Activated CD4-positive, alpha-beta T cell treated with anti-CD3 and anti-CD28 coated beads, Interleukin-2, amount 10 ng/mL, durations not matched to agents 24 days and 14 days (primary cell): ENCODE results near the gene OR2C3. TPM values are rescaled to one million over a fixed set of nuclear protein-coding genes. Genes with fewer than 3 reads are reported as not detected.
"Not testable (repeated sequence)": the region's sequence is repeated elsewhere in the genome, so short reads cannot be mapped to it uniquely, and the experiment has no call there.

ENCODE experiments used
- DNase-seq: peaks from one replicate; pipeline ENCODE4 v3.0.0; 2022
- H3K27ac Mint-ChIP-seq: one replicate; pipeline ENCODE4 v1.8.0; 2022; ENCODE audit warnings: mild to moderate bottlenecking, mixed read lengths
- H3K27me3 Mint-ChIP-seq: one replicate; pipeline ENCODE4 v1.8.0; 2022; ENCODE audit warnings: mixed read lengths
- H3K36me3 Mint-ChIP-seq: one replicate; pipeline ENCODE4 v1.8.0; 2022; ENCODE audit warnings: low read depth, mild to moderate bottlenecking, mixed read lengths
- H3K4me1 Mint-ChIP-seq: one replicate; pipeline ENCODE4 v1.8.0; 2021; ENCODE audit warnings: mixed read lengths
- H3K4me3 Mint-ChIP-seq: one replicate; pipeline ENCODE4 v1.8.0; 2022; ENCODE audit warnings: mild to moderate bottlenecking, moderate library complexity, mixed read lengths
- H3K9me3 Mint-ChIP-seq: one replicate; pipeline ENCODE4 v1.8.0; 2021; ENCODE audit warnings: mixed read lengths
- intact Hi-C: fragments of 100-400 bp; cut with micrococcal nuclease; formaldehyde crosslinking; loops from one replicate; pipeline ENCODE4 v1.15.1; 2023
- total RNA-seq: library from RNA; stranded (reverse); gene quantifications from 2 replicates; pipeline ENCODE4 v1.2.3, GENCODE V29; 2022

Gene OR2C3
- total RNA-seq, 1 donor from 2014 or later: not detected

GRCh38 chr1:247539215-247539614, 3.0 kb upstream of the OR2C3 start:
- no peaks in the 10 kb centered on the region for H3K27me3 Mint-ChIP-seq
- no peak overlapping the region for H3K27ac Mint-ChIP-seq
- intact Hi-C loops: no loop called here
- no peaks in the 10 kb centered on the region for H3K36me3 Mint-ChIP-seq
- H3K9me3 Mint-ChIP-seq: peaks cover 4% of the 10 kb centered on the region
- H3K4me1 Mint-ChIP-seq: peaks cover 3% of the 10 kb centered on the region
- no peak for DNase-seq
- no peak overlapping the region for H3K4me3 Mint-ChIP-seq

- Mint-ChIP-seq H3K27ac (no peak overlapping the region), H3K36me3 (no peaks in the 10 kb centered on the region), H3K4me1 (peaks cover 3% of the 10 kb centered on the region), H3K9me3 (peaks cover 4% of the 10 kb centered on the region), H3K4me3 (no peak overlapping the region), H3K27me3 (no peaks in the 10 kb centered on the region)
- no peak for DNase-seq
- intact Hi-C loops: no loop called here
Measured at GRCh38 chr1:247538561-247538960, 2.3 kb upstream of the OR2C3 start.

DNA sequence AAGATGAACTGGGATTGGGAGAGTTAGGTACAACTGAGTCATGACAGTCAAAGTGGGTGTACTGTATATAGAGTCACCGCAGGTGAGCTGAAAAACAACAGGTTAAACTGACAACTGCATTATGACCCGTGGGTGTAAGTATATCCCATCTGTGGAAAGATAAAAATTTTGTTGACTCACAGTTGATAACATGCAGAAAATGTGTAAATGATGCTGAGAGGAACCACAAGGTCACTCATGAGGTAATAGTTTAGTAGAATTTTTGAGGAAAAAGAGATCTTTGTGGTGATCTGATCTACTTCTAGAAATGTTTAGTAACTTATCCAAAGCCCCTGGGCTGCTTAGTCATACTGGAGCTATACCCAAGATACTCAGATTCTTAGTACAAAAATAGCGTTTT, 838 bp downstream of the OR2C3 start:
- Mint-ChIP-seq H3K4me3 (no peak overlapping the region), H3K9me3 (peaks cover 6% of the 10 kb centered on the region), H3K27ac (no peak overlapping the region), H3K27me3 (peaks cover under 1% of the 10 kb centered on the region), H3K4me1 (peaks cover 2% of the 10 kb centered on the region), H3K36me3 (no peaks in the 10 kb centered on the region)
- DNase-seq: no peak
- intact Hi-C loops: no loop called here

- intact Hi-C loops: no loop called here
- H3K9me3 Mint-ChIP-seq: peaks cover 5% of the 10 kb centered on the region
- no peaks in the 10 kb centered on the region for H3K36me3 Mint-ChIP-seq
- DNase-seq: no peak
- H3K4me1 Mint-ChIP-seq: no peaks in the 10 kb centered on the region
- no peak overlapping the region for H3K27ac Mint-ChIP-seq
- H3K27me3 Mint-ChIP-seq: peaks cover 5% of the 10 kb centered on the region
- no peak overlapping the region for H3K4me3 Mint-ChIP-seq
Measured at GRCh38 chr1:247531937-247532336, 4.3 kb downstream of the OR2C3 start.

DNA sequence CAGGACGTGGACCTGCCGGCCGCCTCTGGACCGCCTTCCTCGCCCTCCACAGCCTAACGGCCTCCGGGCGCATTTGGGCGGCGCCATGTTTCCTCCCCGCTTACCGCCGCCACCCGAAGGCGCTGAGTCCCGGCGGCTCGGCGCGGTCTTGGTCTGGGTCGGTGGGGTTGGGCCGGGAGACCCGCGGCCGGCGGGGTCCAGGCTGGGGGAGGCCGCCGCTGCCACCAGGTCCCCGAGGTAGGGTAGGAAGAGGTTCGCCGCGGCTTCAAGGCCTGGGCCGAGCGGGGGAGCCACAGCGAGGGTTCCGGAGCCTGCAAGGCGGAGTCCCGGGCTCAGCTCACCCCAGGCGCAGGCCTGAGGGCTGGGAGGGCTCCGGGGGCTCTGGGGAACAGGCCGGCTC, 5.5 kb downstream of the OR2C3 start:
- H3K27me3 Mint-ChIP-seq: peaks cover 5% of the 10 kb centered on the region
- H3K4me3 Mint-ChIP-seq: no peak overlapping the region
- intact Hi-C loops: no loop called here
- no peaks in the 10 kb centered on the region for H3K4me1 Mint-ChIP-seq
- H3K27ac Mint-ChIP-seq: no peak overlapping the region
- no peak for DNase-seq
- no peaks in the 10 kb centered on the region for H3K36me3 Mint-ChIP-seq
- H3K9me3 Mint-ChIP-seq: peaks cover 5% of the 10 kb centered on the region

DNA sequence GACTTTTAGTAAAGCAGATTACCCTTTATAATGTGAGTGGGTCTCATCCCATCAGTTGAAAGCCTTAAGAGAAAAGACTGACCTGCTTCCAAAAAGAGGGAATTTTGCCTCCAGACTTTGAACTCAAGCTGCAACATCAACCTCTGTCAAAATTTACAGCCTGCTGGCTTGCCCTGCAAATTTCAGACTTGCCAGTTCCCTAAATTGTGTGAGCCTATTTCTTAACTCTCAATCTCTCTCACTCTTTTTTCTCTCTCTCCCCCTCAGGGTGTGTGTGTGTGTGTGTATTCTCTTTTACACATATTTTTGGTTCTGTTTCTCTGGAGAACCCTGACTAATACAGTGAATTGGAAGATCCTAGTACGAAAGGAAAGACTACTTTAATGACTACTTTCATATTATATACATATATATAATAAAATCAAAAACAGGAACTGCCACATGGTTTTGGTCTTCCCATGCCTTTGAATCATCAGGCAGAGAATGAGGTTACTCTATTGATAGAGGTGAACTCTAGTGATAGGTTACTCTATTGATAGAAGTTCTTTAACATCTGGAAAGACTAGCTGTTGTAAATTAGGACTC, 6.4 kb downstream of the OR2C3 start:
- intact Hi-C loops: no loop called here
- Mint-ChIP-seq H3K9me3 (peaks cover 5% of the 10 kb centered on the region), H3K4me3 (no peak overlapping the region), H3K27ac (no peak overlapping the region), H3K27me3 (peaks cover 5% of the 10 kb centered on the region), H3K36me3 (no peaks in the 10 kb centered on the region), H3K4me1 (no peaks in the 10 kb centered on the region)
- no peak for DNase-seq

DNA sequence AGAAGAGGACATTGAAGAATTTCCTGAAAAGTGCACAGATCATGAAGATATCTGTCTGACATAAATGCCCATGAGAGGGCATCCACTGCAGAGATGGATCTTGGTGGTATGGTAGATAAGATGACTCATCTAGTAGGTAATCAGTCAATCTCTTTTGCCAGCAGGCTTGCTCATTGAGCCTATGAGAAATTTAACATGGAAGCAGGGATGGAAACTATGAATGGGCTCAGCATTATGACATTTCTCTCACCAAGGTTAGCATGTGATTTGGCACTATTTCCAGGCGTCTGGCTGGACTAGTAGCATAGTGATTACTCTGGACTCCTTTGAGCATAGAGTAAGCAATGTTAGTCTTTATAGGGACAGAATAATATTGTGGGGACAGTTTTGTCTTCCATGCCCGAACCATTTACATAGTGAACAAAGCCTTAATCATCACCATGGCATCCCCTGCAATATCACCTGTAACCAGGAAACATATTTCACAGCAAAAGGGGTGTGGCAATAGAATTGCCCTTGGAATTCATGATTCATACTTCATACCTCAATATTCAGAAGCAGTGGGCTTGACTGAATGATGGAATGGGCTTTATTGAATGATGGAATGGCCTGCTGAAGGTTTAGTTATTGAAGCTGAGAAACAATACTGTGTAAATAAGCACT, 7.3 kb downstream of the OR2C3 start:
- no peaks in the 10 kb centered on the region for H3K36me3 Mint-ChIP-seq

DNA sequence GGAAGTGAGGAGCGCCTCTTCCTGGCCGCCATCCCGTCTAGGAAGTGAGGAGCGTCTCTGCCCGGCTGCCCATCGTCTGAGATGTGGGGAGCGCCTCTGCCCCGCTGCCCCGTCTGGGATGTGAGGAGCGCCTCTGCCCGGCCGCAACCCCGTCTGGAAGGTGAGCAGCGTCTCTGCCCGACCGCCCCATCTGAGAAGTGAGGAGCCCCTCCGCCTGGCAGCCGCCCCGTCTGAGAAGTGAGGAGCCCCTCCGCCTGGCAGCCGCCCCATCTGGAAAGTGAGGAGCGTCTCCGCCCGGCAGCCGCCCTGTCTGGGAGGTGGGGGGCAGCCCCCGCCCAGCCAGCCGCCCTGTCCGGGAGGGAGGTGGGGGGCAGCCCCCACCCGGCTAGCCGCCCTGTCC, 14.4 kb downstream of the OR2C3 start:
- H3K4me1 Mint-ChIP-seq, DNase-seq, H3K36me3 Mint-ChIP-seq, H3K9me3 Mint-ChIP-seq, H3K27ac Mint-ChIP-seq, intact Hi-C loops, H3K4me3 Mint-ChIP-seq, H3K27me3 Mint-ChIP-seq: not testable (repeated sequence)

More for the DNA sequence above, 7.3 kb downstream of the OR2C3 start:
- no peak for DNase-seq
- H3K4me3 Mint-ChIP-seq: no peak overlapping the region
- H3K27ac Mint-ChIP-seq: no peak overlapping the region
- peaks cover 8% of the 10 kb centered on the region for H3K27me3 Mint-ChIP-seq
- intact Hi-C loops: no loop called here
- H3K9me3 Mint-ChIP-seq: peaks cover 5% of the 10 kb centered on the region
- H3K4me1 Mint-ChIP-seq: no peaks in the 10 kb centered on the region

DNA sequence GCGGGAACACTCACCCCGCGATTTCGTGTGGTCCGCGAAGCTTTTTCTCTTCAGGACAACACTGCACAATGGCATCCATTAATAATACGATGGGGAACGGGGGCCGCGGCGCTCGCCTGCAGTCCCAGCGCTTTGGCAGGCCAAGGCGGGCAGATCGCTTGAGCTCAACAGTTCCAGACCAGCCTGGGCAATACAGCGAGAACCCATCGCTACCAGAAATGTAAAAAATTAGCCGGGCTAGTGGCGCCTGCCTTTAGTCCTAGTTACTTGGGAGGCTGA, 17.7 kb downstream of the OR2C3 start:
- H3K27ac Mint-ChIP-seq: no peak overlapping the region
- no peaks in the 10 kb centered on the region for H3K36me3 Mint-ChIP-seq
- no peak overlapping the region for H3K4me3 Mint-ChIP-seq
- DNase-seq: no peak
- no peaks in the 10 kb centered on the region for H3K4me1 Mint-ChIP-seq
- intact Hi-C loops: no loop called here
- H3K27me3 Mint-ChIP-seq: no peaks in the 10 kb centered on the region
- H3K9me3 Mint-ChIP-seq: peaks cover 4% of the 10 kb centered on the region

GRCh38 chr1:247517795-247518612, 18.2 kb downstream of the OR2C3 start:
- intact Hi-C loops: no loop called here
- Mint-ChIP-seq H3K36me3 (no peaks in the 10 kb centered on the region), H3K4me3 (no peak overlapping the region), H3K27me3 (no peaks in the 10 kb centered on the region), H3K4me1 (no peaks in the 10 kb centered on the region), H3K27ac (no peak overlapping the region), H3K9me3 (peaks cover 4% of the 10 kb centered on the region)
- DNase-seq: no peak

GRCh38 chr1:247506831-247507230, 29.4 kb downstream of the OR2C3 start:
- Mint-ChIP-seq H3K9me3 (no peaks in the 10 kb centered on the region), H3K36me3 (no peaks in the 10 kb centered on the region), H3K27me3 (peaks cover 2% of the 10 kb centered on the region), H3K4me3 (no peak overlapping the region), H3K4me1 (no peaks in the 10 kb centered on the region), H3K27ac (no peak overlapping the region)
- no peak for DNase-seq
- intact Hi-C loops: no loop called here

GRCh38 chr1:247500865-247501264, 35.4 kb downstream of the OR2C3 start:
- Mint-ChIP-seq H3K9me3 (no peaks in the 10 kb centered on the region), H3K4me3 (no peak overlapping the region), H3K4me1 (no peaks in the 10 kb centered on the region), H3K36me3 (no peaks in the 10 kb centered on the region), H3K27ac (no peak overlapping the region), H3K27me3 (peaks cover 11% of the 10 kb centered on the region)
- no peak for DNase-seq
- intact Hi-C loops: no loop called here

GRCh38 chr1:247496581-247497285, 39.5 kb downstream of the OR2C3 start:
- intact Hi-C loops: no loop called here
- Mint-ChIP-seq H3K27me3 (peaks cover 17% of the 10 kb centered on the region), H3K4me1 (no peaks in the 10 kb centered on the region), H3K36me3 (no peaks in the 10 kb centered on the region), H3K4me3 (no peak overlapping the region), H3K27ac (no peak overlapping the region), H3K9me3 (no peaks in the 10 kb centered on the region)
- no peak for DNase-seq

GRCh38 chr1:247494767-247495166, 41.5 kb downstream of the OR2C3 start:
- Mint-ChIP-seq H3K27ac (no peak overlapping the region), H3K4me3 (no peak overlapping the region), H3K36me3 (no peaks in the 10 kb centered on the region), H3K4me1 (no peaks in the 10 kb centered on the region), H3K27me3 (peaks cover 19% of the 10 kb centered on the region), H3K9me3 (no peaks in the 10 kb centered on the region)
- DNase-seq: no peak
- intact Hi-C loops: no loop called here
